ENCODE results near the gene TCHP. TPM values are rescaled to one million over a fixed set of nuclear protein-coding genes. Genes with fewer than 3 reads are reported as not detected.

The TCHP gene
- total and polyA plus RNA-seq, 2 of the 13 experiments (the other 11 are each of a cell fraction or from before 2014, with no cell fraction given), result 6.7 to 12.2 TPM

GRCh38 chr12:109944561-109945359 is 44.7 kb downstream of the TCHP start:
- ChIA-PET CTCF (ENCODE audit: low intra/inter-chr PET ratio, low total read pairs) (no interaction called here), POLR2A (no interaction called here)
- intact Hi-C loops (cut with micrococcal nuclease; ENCODE audit: unreplicated experiment) (loop anchor here (5.0 kb wide), 1 partner anchor 53 kb away; the partner anchor contains the start of genes ANKRD13A and GIT2), in situ Hi-C loops (cut with HindIII; ENCODE audit: extremely low pct_ligation_motif_present, low pct_unique_long_range_greater_than_20kb) (no loop called here)
- peaks cover 66% of the 10 kb centered on the region for H3K4me1 ChIP-seq (ENCODE audit: insufficient read depth, low read length)
- H3K4me2 ChIP-seq (ENCODE audit: low read depth, low read length), result 0 out of 2 replicates have a peak overlapping the region, but pooled peaks have one; percentile 26
- no TSS peak for BruUV-seq (replicated peaks)
- peak overlapping the region; percentile 46 for H3K27ac ChIP-seq (ENCODE audit: extremely low read length, insufficient read depth, low read length)
- FAIRE-seq (peak; percentile 76), DNase-seq (ENCODE audit: low spot score) (peak; percentile 58), ATAC-seq (peak; percentile 74)
- H3K9ac ChIP-seq (ENCODE audit: insufficient read depth, low read depth, low read length), result no peak overlapping the region
- WGBS (ENCODE audit: low lambda C conversion rate), result 69% methylated on average over 17 of the region's 17 CpGs
- H3K79me2 ChIP-seq (ENCODE audit: insufficient read depth, low read length), result no peaks in the 10 kb centered on the region
- H4K20me1 ChIP-seq (ENCODE audit: insufficient read depth, low read length), result no peaks in the 10 kb centered on the region
- H3K36me3 ChIP-seq (replicated peaks in 1 of 2; ENCODE audit: control insufficient read depth in 1 of 2, insufficient read depth in 2 of 2, low read length in 2 of 2), result peaks cover 1 to 12% of the 10 kb centered on the region in 2 experiments
- H3K27me3 ChIP-seq (ENCODE audit: control insufficient read depth in 1 of 2, insufficient read depth in 2 of 2, low read length in 2 of 2), result no peaks in the 10 kb centered on the region
- H3K4me3 ChIP-seq (replicated peaks in 1 of 3; ENCODE audit: insufficient read depth in 1 of 3, low read depth in 2 of 3, low read length in 3 of 3), result no peak overlapping the region
- H3K9me3 ChIP-seq (ENCODE audit: low read length), result no peaks in the 10 kb centered on the region
- H2AFZ ChIP-seq (ENCODE audit: low read length), result no peak overlapping the region
- TF ChIP-seq SYNCRIP (IDR thresholded peaks at IDR 0.05; ENCODE audit: insufficient read depth, low read depth, low read length), result no peak
- no peak for TF ChIP-seq MBD4 (IDR thresholded peaks at IDR 0.05; ENCODE audit: borderline replicate concordance, low read length)
- no peak for TF ChIP-seq ZNF503 (CRISPR knock-in tag; IDR thresholded peaks at IDR 0.05)
- TF ChIP-seq ZBTB42 (CRISPR knock-in tag; IDR thresholded peaks at IDR 0.05), result no peak
- TF ChIP-seq RXRB (CRISPR knock-in tag; IDR thresholded peaks at IDR 0.05; ENCODE audit: borderline replicate concordance), result no peak
- no peak for TF ChIP-seq SRSF1 (optimal IDR thresholded peaks at IDR 0.05; ENCODE audit: low read depth, low read length)
- TF ChIP-seq NFIC (IDR thresholded peaks at IDR 0.05; ENCODE audit: low read length), result no peak
- no peak for TF ChIP-seq KLF9 (CRISPR knock-in tag; IDR thresholded peaks at IDR 0.05; ENCODE audit: low read depth)
- TF ChIP-seq ZNF670 (CRISPR knock-in tag; IDR thresholded peaks at IDR 0.05; ENCODE audit: borderline replicate concordance), result no peak
- no peak for TF ChIP-seq PHF8 (CRISPR knock-in tag; IDR thresholded peaks at IDR 0.05)
- TF ChIP-seq ZNF776 (CRISPR knock-in tag; IDR thresholded peaks at IDR 0.05), result no peak
- TF ChIP-seq ZFX (CRISPR knock-in tag; IDR thresholded peaks at IDR 0.05; ENCODE audit: low read depth), result 0 out of 2 replicates have a peak, but pooled peaks have one; percentile 15
- no peak for TF ChIP-seq TOPORS (CRISPR knock-in tag; IDR thresholded peaks at IDR 0.05)
- no peak for TF ChIP-seq ZNF143 (CRISPR knock-in tag; IDR thresholded peaks at IDR 0.05)
- no peak for TF ChIP-seq RNF2 (conservative IDR thresholded peaks at IDR 0.05; ENCODE audit: low read depth)
- TF ChIP-seq ARID2 (CRISPR knock-in tag; IDR thresholded peaks at IDR 0.05; ENCODE audit: borderline replicate concordance), result no peak
- TF ChIP-seq THYN1 (CRISPR knock-in tag; IDR thresholded peaks at IDR 0.05; ENCODE audit: borderline replicate concordance, low read depth), result no peak
- no peak for TF ChIP-seq ZNF362 (CRISPR knock-in tag; IDR thresholded peaks at IDR 0.05; ENCODE audit: borderline replicate concordance)
- TF ChIP-seq ZNF883 (CRISPR knock-in tag; IDR thresholded peaks at IDR 0.05; ENCODE audit: not compliant biosample characterization), result no peak
- no peak for TF ChIP-seq ZNF775 (CRISPR knock-in tag; IDR thresholded peaks at IDR 0.05; ENCODE audit: borderline replicate concordance)
- TF ChIP-seq TFDP1 (CRISPR knock-in tag; IDR thresholded peaks at IDR 0.05; ENCODE audit: borderline replicate concordance), result peak; percentile 69; the same call in 1 of the 2 replicates
- TF ChIP-seq ZBTB7A (CRISPR knock-in tag; IDR thresholded peaks at IDR 0.05), result no peak

All from HepG2 (cell line).